H1 (cell line): ENCODE measurements around the gene TPRKB.

Source experiments
- CREB1 ChIP-seq: IDR thresholded peaks from 2 replicates; pipeline ENCODE4 v1.6.1; 2012; ENCODE audit warnings: inconsistent platforms
- EP300 ChIP-seq, 2 experiments: IDR thresholded peaks; 1 replicate in 1 of 2; 2 replicates in 1 of 2; pipeline ENCODE4 v1.6.1; 2011 to 2012; ENCODE audit warnings: low read depth in 2 of 2, low read length in 2 of 2, mild to moderate bottlenecking in 2 of 2, borderline replicate concordance in 1 of 2, inconsistent platforms in 1 of 2, moderate library complexity in 1 of 2
- EZH2 ChIP-seq: fragments of 200-600 bp; sonication (generic); IDR thresholded peaks from 2 replicates; pipeline ENCODE4 v1.7.1; 2012; ENCODE audit warnings: low read depth, mild to moderate bottlenecking, moderate library complexity, low read length, inconsistent platforms; ENCODE audit not compliant: severe bottlenecking
- GABPA ChIP-seq: IDR thresholded peaks from 2 replicates; pipeline ENCODE4 v1.6.1; 2011; ENCODE audit warnings: mild to moderate bottlenecking, low read length, moderate library complexity, borderline replicate concordance; ENCODE audit not compliant: insufficient read depth
- HDAC2 ChIP-seq, 2 experiments: fragments of 300-600 bp in 1 of 2; sonication (generic) in 1 of 2; IDR thresholded peaks; 2 replicates each; pipeline ENCODE4 v1.6.1; 2011 to 2012; ENCODE audit warnings: low read depth in 2 of 2, low read length in 2 of 2, mild to moderate bottlenecking in 2 of 2, moderate library complexity in 2 of 2, borderline replicate concordance in 1 of 2, inconsistent platforms in 1 of 2
- NRF1 ChIP-seq: IDR thresholded peaks from 2 replicates; pipeline ENCODE4 v1.6.1; 2011; ENCODE audit warnings: mild to moderate bottlenecking, low read depth, low read length, improper control_type of control experiment
- POLR2A ChIP-seq, 2 experiments: IDR thresholded peaks; 1 replicate in 1 of 2; 2 replicates in 1 of 2; pipeline ENCODE4 v1.6.1; 2011; ENCODE audit warnings: low read depth in 2 of 2, low read length in 2 of 2, mild to moderate bottlenecking in 2 of 2; ENCODE audit errors: control extremely low read depth in 1 of 2
- SIN3A ChIP-seq, 2 experiments: IDR thresholded peaks in 1 of 2; conservative IDR thresholded peaks in 1 of 2; 2 replicates each; pipeline ENCODE4 v1.6.1; 2011 to 2012; ENCODE audit warnings: low read length in 2 of 2, improper control_type of control experiment in 1 of 2, low read depth in 1 of 2, mild to moderate bottlenecking in 1 of 2
- SIX5 ChIP-seq: IDR thresholded peaks from 2 replicates; pipeline ENCODE4 v1.6.1; 2011; ENCODE audit warnings: mild to moderate bottlenecking, low read depth, low read length
- TF ChIP-seq, protein P1 (sequence below), 3 experiments: IDR thresholded peaks; 1 replicate in 2 of 3; 2 replicates in 1 of 3; pipeline versions ENCODE4 v1.5.1 to v1.6.1; 2011; ENCODE audit warnings: low read length in 3 of 3, mild to moderate bottlenecking in 3 of 3, inconsistent platforms in 2 of 3, low read depth in 1 of 3, moderate library complexity in 1 of 3; ENCODE audit not compliant: insufficient read depth in 1 of 3; ENCODE audit errors: control extremely low read depth in 1 of 3
- TF ChIP-seq, protein P2 (sequence below): IDR thresholded peaks from 2 replicates; pipeline ENCODE4 v1.6.1; 2011; ENCODE audit warnings: low read depth, mild to moderate bottlenecking, low read length; ENCODE audit not compliant: insufficient read depth

DNA sequence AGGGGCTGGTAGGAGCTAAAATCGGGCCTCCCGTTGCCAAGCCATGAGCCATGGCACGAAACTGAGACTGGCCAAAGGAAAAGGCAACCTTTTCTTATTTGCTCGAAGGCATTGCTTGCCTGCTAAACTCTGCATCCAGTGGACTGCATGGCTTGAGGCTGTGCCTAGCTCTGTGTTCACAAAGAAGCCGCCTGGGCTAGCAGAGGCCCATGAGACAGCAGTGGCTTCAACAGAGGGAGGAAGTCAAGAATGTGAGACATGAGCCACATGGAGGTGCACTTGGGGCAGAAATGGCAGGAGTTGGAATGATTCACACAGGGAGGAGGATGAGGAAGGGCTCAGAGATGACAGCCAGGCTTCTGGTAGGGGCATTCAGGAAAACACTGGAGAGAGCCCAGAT, 33.5 kb downstream of the TPRKB start:
- TF ChIP-seq, protein P1, sequence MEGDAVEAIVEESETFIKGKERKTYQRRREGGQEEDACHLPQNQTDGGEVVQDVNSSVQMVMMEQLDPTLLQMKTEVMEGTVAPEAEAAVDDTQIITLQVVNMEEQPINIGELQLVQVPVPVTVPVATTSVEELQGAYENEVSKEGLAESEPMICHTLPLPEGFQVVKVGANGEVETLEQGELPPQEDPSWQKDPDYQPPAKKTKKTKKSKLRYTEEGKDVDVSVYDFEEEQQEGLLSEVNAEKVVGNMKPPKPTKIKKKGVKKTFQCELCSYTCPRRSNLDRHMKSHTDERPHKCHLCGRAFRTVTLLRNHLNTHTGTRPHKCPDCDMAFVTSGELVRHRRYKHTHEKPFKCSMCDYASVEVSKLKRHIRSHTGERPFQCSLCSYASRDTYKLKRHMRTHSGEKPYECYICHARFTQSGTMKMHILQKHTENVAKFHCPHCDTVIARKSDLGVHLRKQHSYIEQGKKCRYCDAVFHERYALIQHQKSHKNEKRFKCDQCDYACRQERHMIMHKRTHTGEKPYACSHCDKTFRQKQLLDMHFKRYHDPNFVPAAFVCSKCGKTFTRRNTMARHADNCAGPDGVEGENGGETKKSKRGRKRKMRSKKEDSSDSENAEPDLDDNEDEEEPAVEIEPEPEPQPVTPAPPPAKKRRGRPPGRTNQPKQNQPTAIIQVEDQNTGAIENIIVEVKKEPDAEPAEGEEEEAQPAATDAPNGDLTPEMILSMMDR (IDR thresholded peaks at IDR 0.05; ENCODE audit: control extremely low read depth in 1 of 3, insufficient read depth in 1 of 3, low read depth in 1 of 3, low read length in 3 of 3): no peak
- TF ChIP-seq EZH2 (no peak), EP300 (IDR thresholded peaks at IDR 0.05; ENCODE audit: borderline replicate concordance in 1 of 2, low read depth in 2 of 2, low read length in 2 of 2) (no peak), SIN3A (conservative IDR thresholded peaks at IDR 0.05 in 1 of 2, IDR thresholded peaks at IDR 0.05 in 1 of 2; ENCODE audit: low read depth in 1 of 2, low read length in 2 of 2) (no peak), CREB1 (no peak), POLR2A (IDR thresholded peaks at IDR 0.05; ENCODE audit: control extremely low read depth in 1 of 2, low read depth in 2 of 2, low read length in 2 of 2) (no peak), GABPA (no peak), NRF1 (no peak), SIX5 (no peak), HDAC2 (IDR thresholded peaks at IDR 0.05; ENCODE audit: borderline replicate concordance in 1 of 2, low read depth in 2 of 2, low read length in 2 of 2) (no peak)
- TF ChIP-seq, protein P2, sequence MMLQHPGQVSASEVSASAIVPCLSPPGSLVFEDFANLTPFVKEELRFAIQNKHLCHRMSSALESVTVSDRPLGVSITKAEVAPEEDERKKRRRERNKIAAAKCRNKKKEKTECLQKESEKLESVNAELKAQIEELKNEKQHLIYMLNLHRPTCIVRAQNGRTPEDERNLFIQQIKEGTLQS: no peak
